Measurements from ENCODE around the gene APOBEC3B. TPM values are rescaled to one million over a fixed set of nuclear protein-coding genes. Genes with fewer than 3 reads are reported as not detected.

Gene APOBEC3B
- total and polyA plus RNA-seq, 9 of the 15 experiments (the other 6 are each of a cell fraction or from before 2014, with no cell fraction given) = 5.9 to 166 (median 43.2) TPM

DNA sequence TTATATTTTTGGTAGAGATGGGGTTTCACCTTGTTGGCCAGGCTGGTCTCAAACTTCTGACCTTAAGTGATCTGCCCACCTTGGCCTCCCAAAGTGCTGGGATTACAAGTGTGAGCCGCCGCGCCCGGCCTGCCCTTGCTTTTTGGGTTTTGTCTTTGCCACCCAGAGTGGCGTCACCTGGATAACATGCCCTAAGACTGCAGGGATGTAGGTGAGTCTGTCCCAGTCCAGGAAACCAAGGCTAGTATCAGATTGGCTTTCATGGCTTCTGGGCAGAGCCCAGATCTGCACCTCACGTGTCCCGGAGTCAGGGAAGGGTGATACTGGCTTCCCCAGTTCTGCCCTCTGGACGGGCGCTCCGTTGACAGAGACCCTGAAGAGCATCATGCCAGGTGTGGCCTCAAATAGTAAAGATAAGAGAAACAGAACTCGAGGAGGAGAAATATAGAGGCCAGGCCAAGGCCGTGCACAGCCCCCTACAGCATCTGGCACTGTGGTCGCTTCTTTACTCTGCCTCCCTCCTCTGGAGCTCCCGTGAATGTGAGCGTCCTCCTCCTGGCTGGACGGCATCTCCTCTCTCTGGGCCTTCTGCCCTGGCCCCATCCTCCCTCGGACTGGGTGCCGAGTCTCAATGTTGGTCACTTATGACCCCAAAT, 7.8 kb upstream of the APOBEC3B start:
- no peak overlapping the region for H3K9ac ChIP-seq (ENCODE audit: insufficient read depth in 1 of 2, low read depth in 2 of 2, low read length in 2 of 2)
- ChIA-PET POLR2A (interaction anchor here (0.6 to 0.8 kb wide), 3 partner anchors 10 to 217 kb away, joined by 3 to 4 read pairs (median 3); no protein-coding TSS in a partner anchor), CTCF (ENCODE audit: low intra/inter-chr PET ratio) (no interaction called here)
- ATAC-seq (no peak), FAIRE-seq (no peak), DNase-seq (ENCODE audit: extremely low read depth in 1 of 4, low spot score in 3 of 4) (no peak)
- H3K4me2 ChIP-seq (ENCODE audit: insufficient read depth, low read length) = no peak overlapping the region
- H3K4me3 ChIP-seq = no peak overlapping the region
- no peaks in the 10 kb centered on the region for H3K36me3 ChIP-seq (ENCODE audit: control insufficient read depth, insufficient read depth, low read length)
- H3K27ac ChIP-seq (ENCODE audit: extremely low read depth, low read depth, low read length) = no peak overlapping the region
- in situ Hi-C loops (cut with MboI) = no loop called here
- H4K20me1 ChIP-seq (replicated peaks; ENCODE audit: control insufficient read depth, insufficient read depth, low read length) = no peaks in the 10 kb centered on the region
- H3K4me1 ChIP-seq (replicated peaks in 1 of 2; ENCODE audit: control insufficient read depth in 2 of 2, insufficient read depth in 2 of 2, low read length in 2 of 2) = no peaks in the 10 kb centered on the region; a peak in 1 of 5 replicates
- no peaks in the 10 kb centered on the region for H3K9me3 ChIP-seq (replicated peaks; ENCODE audit: control insufficient read depth, insufficient read depth, low read depth, low read length)
- intact Hi-C loops (cut with micrococcal nuclease) = no loop called here
- BruUV-seq (replicated peaks) = no TSS peak
- TF ChIP-seq, protein P1, sequence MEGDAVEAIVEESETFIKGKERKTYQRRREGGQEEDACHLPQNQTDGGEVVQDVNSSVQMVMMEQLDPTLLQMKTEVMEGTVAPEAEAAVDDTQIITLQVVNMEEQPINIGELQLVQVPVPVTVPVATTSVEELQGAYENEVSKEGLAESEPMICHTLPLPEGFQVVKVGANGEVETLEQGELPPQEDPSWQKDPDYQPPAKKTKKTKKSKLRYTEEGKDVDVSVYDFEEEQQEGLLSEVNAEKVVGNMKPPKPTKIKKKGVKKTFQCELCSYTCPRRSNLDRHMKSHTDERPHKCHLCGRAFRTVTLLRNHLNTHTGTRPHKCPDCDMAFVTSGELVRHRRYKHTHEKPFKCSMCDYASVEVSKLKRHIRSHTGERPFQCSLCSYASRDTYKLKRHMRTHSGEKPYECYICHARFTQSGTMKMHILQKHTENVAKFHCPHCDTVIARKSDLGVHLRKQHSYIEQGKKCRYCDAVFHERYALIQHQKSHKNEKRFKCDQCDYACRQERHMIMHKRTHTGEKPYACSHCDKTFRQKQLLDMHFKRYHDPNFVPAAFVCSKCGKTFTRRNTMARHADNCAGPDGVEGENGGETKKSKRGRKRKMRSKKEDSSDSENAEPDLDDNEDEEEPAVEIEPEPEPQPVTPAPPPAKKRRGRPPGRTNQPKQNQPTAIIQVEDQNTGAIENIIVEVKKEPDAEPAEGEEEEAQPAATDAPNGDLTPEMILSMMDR (IDR thresholded peaks at IDR 0.05 in 2 of 3, conservative IDR thresholded peaks at IDR 0.05 in 1 of 3; ENCODE audit: insufficient read depth in 2 of 3, low read depth in 1 of 3, low read length in 3 of 3) = 0 out of 6 replicates have a peak, but pooled peaks of 1 of the 3 experiments have one; percentile 9
- no peak for TF ChIP-seq U2AF1 (optimal IDR thresholded peaks at IDR 0.05; ENCODE audit: low read depth, low read length)
- no peaks in the 10 kb centered on the region for H3K79me2 ChIP-seq (ENCODE audit: control insufficient read depth, insufficient read depth, low read length)
- 30% methylated on average over 18 of the region's 18 CpGs for WGBS (ENCODE audit: insufficient coverage, low coverage, missing lambda C conversion rate)
- H3K9me1 ChIP-seq (ENCODE audit: control insufficient read depth, insufficient read depth, low read length) = no peaks in the 10 kb centered on the region
- no peak overlapping the region; the same call in 1 of the 2 replicates for H2AFZ ChIP-seq (ENCODE audit: low read depth, low read length)
- peaks cover 0 to 20% of the 10 kb centered on the region in 2 experiments; a peak in 3 of 5 replicates for H3K27me3 ChIP-seq (ENCODE audit: control insufficient read depth in 2 of 2, insufficient read depth in 2 of 2, low read length in 2 of 2)

Data from K562 (cell line).